OCI-LY1 (cell line): ENCODE results near the gene ALDH3A2.

Source experiments
- H2AFZ ChIP-seq: fragments of 200-600 bp; sonication (generic), shearing (Covaris generic); 2 replicates; pipeline ENCODE4 v1.6.0; 2014; ENCODE audit warnings: antibody characterized with exemption, mild to moderate bottlenecking, low read length
- H3F3A ChIP-seq: fragments of 200-600 bp; sonication (generic), shearing (Covaris generic); 2 replicates; pipeline ENCODE4 v1.6.0; 2014; ENCODE audit warnings: mild to moderate bottlenecking, antibody characterized with exemption, low read length, moderate library complexity; ENCODE audit not compliant: insufficient read depth
- H3K27ac ChIP-seq: fragments of 200-600 bp; sonication (generic); 2 replicates; pipeline ENCODE4 v1.5.1; 2014; ENCODE audit warnings: low read length, mixed run types, mild to moderate bottlenecking, low read depth; ENCODE audit not compliant: poor library complexity, severe bottlenecking
- H3K27me3 ChIP-seq: fragments of 200-600 bp; sonication (generic); 2 replicates; pipeline ENCODE4 v1.6.0; 2014; ENCODE audit warnings: antibody characterized with exemption, mild to moderate bottlenecking, low read length, moderate library complexity; ENCODE audit not compliant: insufficient read depth
- H3K36me3 ChIP-seq: fragments of 200-600 bp; sonication (generic); 2 replicates; pipeline ENCODE4 v1.6.1; 2014; ENCODE audit warnings: mild to moderate bottlenecking, antibody characterized with exemption, low read length, moderate library complexity, mixed read lengths; ENCODE audit not compliant: insufficient read depth
- H3K4me1 ChIP-seq: fragments of 200-600 bp; sonication (generic); 2 replicates; pipeline ENCODE4 v1.5.1; 2014; ENCODE audit warnings: mild to moderate bottlenecking, low read length, moderate library complexity; ENCODE audit not compliant: insufficient read depth, severe bottlenecking
- H3K4me2 ChIP-seq: fragments of 200-600 bp; sonication (generic), shearing (Covaris generic); 2 replicates; pipeline ENCODE4 v1.6.1; 2014; ENCODE audit warnings: low read length
- H3K4me3 ChIP-seq: fragments of 200-600 bp; sonication (generic); 2 replicates; pipeline ENCODE4 v1.5.1; 2014; ENCODE audit warnings: low read length, low read depth, mild to moderate bottlenecking, mixed read lengths; ENCODE audit not compliant: poor library complexity, severe bottlenecking
- H3K79me2 ChIP-seq: fragments of 200-600 bp; shearing (Covaris generic); 2 replicates; pipeline ENCODE4 v1.6.1; 2016; ENCODE audit warnings: mixed run types, low read length, mixed read lengths; ENCODE audit not compliant: insufficient read depth
- H3K9ac ChIP-seq: fragments of 200-600 bp; sonication (generic), shearing (Covaris generic); 2 replicates; pipeline ENCODE4 v1.6.1; 2014; ENCODE audit warnings: mild to moderate bottlenecking, low read length, mixed read lengths
- H3K9me2 ChIP-seq: fragments of 200-600 bp; sonication (generic), shearing (Covaris generic); 2 replicates; pipeline ENCODE4 v1.6.1; 2014; ENCODE audit warnings: low read depth, mild to moderate bottlenecking, low read length, mixed read lengths
- H3K9me3 ChIP-seq: fragments of 200-600 bp; shearing (Covaris generic); 2 replicates; pipeline ENCODE4 v1.6.1; 2014; ENCODE audit warnings: low read length, mixed read lengths
- H4K20me1 ChIP-seq: fragments of 200-600 bp; sonication (generic), shearing (Covaris generic); 2 replicates; pipeline ENCODE4 v1.6.0; 2016; ENCODE audit warnings: mild to moderate bottlenecking, low read length; ENCODE audit not compliant: insufficient read depth
- EZH2 ChIP-seq: fragments of 200-600 bp; sonication (generic), shearing (Covaris generic); IDR thresholded peaks from 2 replicates; pipeline ENCODE4 v1.8.0; 2017; ENCODE audit warnings: borderline replicate concordance, mixed run types, mild to moderate bottlenecking, antibody characterized with exemption, low read length, moderate library complexity, mixed read lengths
- TF ChIP-seq, protein P1 (sequence below): fragments of 200-600 bp; sonication (generic), shearing (Covaris generic); IDR thresholded peaks from 2 replicates; pipeline ENCODE4 v1.5.1; 2017; ENCODE audit warnings: mild to moderate bottlenecking, antibody characterized with exemption, low read length, moderate library complexity, mixed read lengths

ALDH3A2 gene

DNA sequence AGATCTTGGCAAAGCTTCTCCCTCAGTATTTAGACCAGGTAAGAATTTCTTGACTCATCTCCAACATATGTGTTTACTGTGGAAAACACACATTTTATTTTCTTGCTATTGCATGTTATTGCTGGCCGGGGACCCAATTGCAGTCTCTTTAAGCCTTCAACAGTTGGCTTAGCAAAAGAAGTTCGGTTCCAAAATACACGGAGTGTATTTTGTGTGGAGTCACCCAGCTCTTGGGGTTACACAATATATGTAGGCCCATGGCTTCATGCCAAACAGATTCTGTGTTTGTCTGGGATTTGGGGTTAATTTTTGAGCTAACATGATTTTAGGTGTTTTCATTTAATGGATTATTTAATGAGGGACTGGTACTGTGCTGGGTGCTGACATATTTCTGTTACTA, 4.0 kb downstream of the ALDH3A2 start:
- H3K4me2 ChIP-seq, result no peak overlapping the region
- peaks cover 24% of the 10 kb centered on the region for H3K4me1 ChIP-seq
- H3K79me2 ChIP-seq, result peaks cover 6% of the 10 kb centered on the region
- no peak overlapping the region for H3K9ac ChIP-seq
- peaks cover 42% of the 10 kb centered on the region for H3K36me3 ChIP-seq
- no peaks in the 10 kb centered on the region for H3F3A ChIP-seq
- no peak overlapping the region for H3K4me3 ChIP-seq
- TF ChIP-seq EZH2, result no peak
- TF ChIP-seq, protein P1, sequence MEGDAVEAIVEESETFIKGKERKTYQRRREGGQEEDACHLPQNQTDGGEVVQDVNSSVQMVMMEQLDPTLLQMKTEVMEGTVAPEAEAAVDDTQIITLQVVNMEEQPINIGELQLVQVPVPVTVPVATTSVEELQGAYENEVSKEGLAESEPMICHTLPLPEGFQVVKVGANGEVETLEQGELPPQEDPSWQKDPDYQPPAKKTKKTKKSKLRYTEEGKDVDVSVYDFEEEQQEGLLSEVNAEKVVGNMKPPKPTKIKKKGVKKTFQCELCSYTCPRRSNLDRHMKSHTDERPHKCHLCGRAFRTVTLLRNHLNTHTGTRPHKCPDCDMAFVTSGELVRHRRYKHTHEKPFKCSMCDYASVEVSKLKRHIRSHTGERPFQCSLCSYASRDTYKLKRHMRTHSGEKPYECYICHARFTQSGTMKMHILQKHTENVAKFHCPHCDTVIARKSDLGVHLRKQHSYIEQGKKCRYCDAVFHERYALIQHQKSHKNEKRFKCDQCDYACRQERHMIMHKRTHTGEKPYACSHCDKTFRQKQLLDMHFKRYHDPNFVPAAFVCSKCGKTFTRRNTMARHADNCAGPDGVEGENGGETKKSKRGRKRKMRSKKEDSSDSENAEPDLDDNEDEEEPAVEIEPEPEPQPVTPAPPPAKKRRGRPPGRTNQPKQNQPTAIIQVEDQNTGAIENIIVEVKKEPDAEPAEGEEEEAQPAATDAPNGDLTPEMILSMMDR, result no peak
- no peak overlapping the region for H2AFZ ChIP-seq
- no peaks in the 10 kb centered on the region for H3K9me3 ChIP-seq
- no peaks in the 10 kb centered on the region for H3K9me2 ChIP-seq
- no peaks in the 10 kb centered on the region for H3K27me3 ChIP-seq
- H4K20me1 ChIP-seq, result no peaks in the 10 kb centered on the region
- H3K27ac ChIP-seq, result no peak overlapping the region

DNA sequence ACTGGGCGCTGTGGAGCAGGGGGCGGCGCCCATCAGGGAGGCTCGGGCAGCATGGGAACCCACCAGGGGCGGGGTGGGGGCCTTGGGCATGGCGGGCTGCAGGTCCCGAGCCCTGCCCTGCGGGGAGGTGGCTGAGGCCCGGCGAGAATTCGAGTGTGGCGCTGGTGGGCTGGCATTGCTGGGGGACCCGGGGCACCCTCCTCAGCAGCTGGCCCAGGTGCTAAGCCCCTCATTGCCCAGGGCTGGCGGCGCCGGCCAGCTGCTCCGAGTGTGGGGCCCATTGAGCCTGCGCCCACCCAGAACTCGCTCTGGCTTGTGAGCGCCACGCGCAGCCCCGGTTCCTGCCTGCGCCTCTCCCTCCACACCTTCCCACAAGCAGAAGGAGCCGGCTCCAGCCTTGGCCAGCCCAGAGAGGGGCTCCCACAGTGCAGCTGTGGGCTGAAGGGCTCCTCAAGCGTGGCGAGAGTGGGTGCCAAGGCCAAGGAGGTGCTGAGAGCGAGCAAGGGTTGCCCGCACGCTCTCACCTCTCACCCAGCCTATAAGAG, 5.9 kb downstream of the ALDH3A2 start:
- Histone ChIP-seq H3K79me2 (peaks cover 3% of the 10 kb centered on the region), H4K20me1 (no peaks in the 10 kb centered on the region)

DNA sequence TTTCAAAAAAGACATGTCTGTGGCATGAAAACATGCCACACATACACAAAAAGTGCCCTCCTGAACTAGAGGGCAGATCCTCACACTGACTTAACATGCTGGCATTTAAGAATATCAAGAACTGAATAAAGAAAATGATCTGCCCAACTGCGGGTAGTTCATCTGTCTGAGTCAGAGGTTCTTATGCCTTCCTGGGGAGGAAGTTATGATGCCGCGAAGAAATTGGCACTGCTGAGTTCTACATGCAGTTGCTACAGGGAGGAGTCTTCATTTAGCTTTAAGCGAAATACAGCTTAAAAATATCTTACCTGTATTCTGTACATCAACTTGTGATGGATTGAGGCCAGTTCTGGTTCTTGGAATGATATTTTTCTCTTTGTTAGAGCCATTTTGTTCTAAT, 6.3 kb downstream of the ALDH3A2 start:
- TF ChIP-seq EZH2, result no peak
- TF ChIP-seq, protein P1, result no peak
- Histone ChIP-seq H3K36me3 (peaks cover 42% of the 10 kb centered on the region), H3K4me3 (no peak overlapping the region), H4K20me1 (no peaks in the 10 kb centered on the region), H3K79me2 (no peaks in the 10 kb centered on the region; the same call in 1 of the 2 replicates), H3K9me2 (no peaks in the 10 kb centered on the region), H3K4me2 (no peak overlapping the region), H3K9ac (no peak overlapping the region), H3K27me3 (no peaks in the 10 kb centered on the region), H3K4me1 (peaks cover 10% of the 10 kb centered on the region), H3F3A (no peaks in the 10 kb centered on the region), H3K27ac (no peak overlapping the region), H3K9me3 (no peaks in the 10 kb centered on the region), H2AFZ (no peak overlapping the region)

More for the DNA sequence above, 5.9 kb downstream of the ALDH3A2 start:
- Histone ChIP-seq H2AFZ (no peak overlapping the region), H3K9ac (no peak overlapping the region), H3K9me3 (no peaks in the 10 kb centered on the region), H3K27ac (no peak overlapping the region), H3K27me3 (no peaks in the 10 kb centered on the region), H3K4me2 (no peak overlapping the region), H3F3A (no peaks in the 10 kb centered on the region), H3K4me1 (peaks cover 15% of the 10 kb centered on the region), H3K36me3 (peaks cover 42% of the 10 kb centered on the region), H3K9me2 (no peaks in the 10 kb centered on the region), H3K4me3 (no peak overlapping the region)
- no peak for TF ChIP-seq EZH2
- TF ChIP-seq, protein P1, result no peak
